GM18519 (cell line): ENCODE data around the gene CALML3.
"Not testable (repeated sequence)": the region's sequence is repeated elsewhere in the genome, so short reads cannot be mapped to it uniquely, and the experiment has no call there.

Source experiments
- ATAC-seq: cut with Tn5 transposase; IDR thresholded peaks from one replicate; pipeline ENCODE4 v1.9.1; 2021; ENCODE audit warnings: mild to moderate bottlenecking, moderate library complexity; ENCODE audit not compliant: unreplicated experiment, low FRiP score

Gene CALML3

GRCh38 chr10:5524641-5525560 is at the start of gene CALML3:
TSS of gene CALML3 (plus strand) at chr10:5524961. CDS start at chr10:5525086, 125 bp downstream.
- ATAC-seq, result no peak

- ATAC-seq, result not testable (repeated sequence)
Observed at GRCh38 chr10:5475088-5475487, 49.7 kb upstream of the CALML3 start.

GRCh38 chr10:5475974-5476807 is 48.6 kb upstream of the CALML3 start:
- ATAC-seq, result not testable (repeated sequence)

GRCh38 chr10:5476918-5477525 is 47.7 kb upstream of the CALML3 start:
- no peak for ATAC-seq

- ATAC-seq, result no peak
Observed at GRCh38 chr10:5477948-5478693, 46.6 kb upstream of the CALML3 start.

- no peak for ATAC-seq
Observed at GRCh38 chr10:5478694-5479305, 46.0 kb upstream of the CALML3 start.

GRCh38 chr10:5479481-5480161 is 45.1 kb upstream of the CALML3 start:
- ATAC-seq, result no peak

- ATAC-seq, result no peak
Observed at GRCh38 chr10:5480162-5480941, 44.4 kb upstream of the CALML3 start.

- no peak for ATAC-seq
Observed at GRCh38 chr10:5481121-5481520, 43.6 kb upstream of the CALML3 start.

GRCh38 chr10:5482016-5482415 is 42.7 kb upstream of the CALML3 start:
- no peak for ATAC-seq

GRCh38 chr10:5484205-5484604 is 40.6 kb upstream of the CALML3 start:
- ATAC-seq, result no peak

- ATAC-seq, result no peak
Observed at GRCh38 chr10:5485290-5485689, 39.5 kb upstream of the CALML3 start.

- no peak for ATAC-seq
Observed at GRCh38 chr10:5485948-5486852, 38.6 kb upstream of the CALML3 start.

GRCh38 chr10:5486853-5487235 is 37.9 kb upstream of the CALML3 start:
- ATAC-seq, result no peak

GRCh38 chr10:5488272-5489161 is 36.2 kb upstream of the CALML3 start:
- ATAC-seq, result no peak

GRCh38 chr10:5490032-5490431 is 34.7 kb upstream of the CALML3 start:
- no peak for ATAC-seq
